NCI-H1417 treated with DMSO at 0.1 percent for 48 hours (cell line): ENCODE measurements around the gene SLC25A21.
A peak's percentile ranks its signal among the peaks of the same experiment; 100 is the strongest.
"Not testable (repeated sequence)": the region's sequence is repeated elsewhere in the genome, so short reads cannot be mapped to it uniquely, and the experiment has no call there.

Source experiments
- DNase-seq: peaks from one replicate; lab custom pipeline; 2025; lab: John Stamatoyannopoulos, UW

Gene SLC25A21

DNA sequence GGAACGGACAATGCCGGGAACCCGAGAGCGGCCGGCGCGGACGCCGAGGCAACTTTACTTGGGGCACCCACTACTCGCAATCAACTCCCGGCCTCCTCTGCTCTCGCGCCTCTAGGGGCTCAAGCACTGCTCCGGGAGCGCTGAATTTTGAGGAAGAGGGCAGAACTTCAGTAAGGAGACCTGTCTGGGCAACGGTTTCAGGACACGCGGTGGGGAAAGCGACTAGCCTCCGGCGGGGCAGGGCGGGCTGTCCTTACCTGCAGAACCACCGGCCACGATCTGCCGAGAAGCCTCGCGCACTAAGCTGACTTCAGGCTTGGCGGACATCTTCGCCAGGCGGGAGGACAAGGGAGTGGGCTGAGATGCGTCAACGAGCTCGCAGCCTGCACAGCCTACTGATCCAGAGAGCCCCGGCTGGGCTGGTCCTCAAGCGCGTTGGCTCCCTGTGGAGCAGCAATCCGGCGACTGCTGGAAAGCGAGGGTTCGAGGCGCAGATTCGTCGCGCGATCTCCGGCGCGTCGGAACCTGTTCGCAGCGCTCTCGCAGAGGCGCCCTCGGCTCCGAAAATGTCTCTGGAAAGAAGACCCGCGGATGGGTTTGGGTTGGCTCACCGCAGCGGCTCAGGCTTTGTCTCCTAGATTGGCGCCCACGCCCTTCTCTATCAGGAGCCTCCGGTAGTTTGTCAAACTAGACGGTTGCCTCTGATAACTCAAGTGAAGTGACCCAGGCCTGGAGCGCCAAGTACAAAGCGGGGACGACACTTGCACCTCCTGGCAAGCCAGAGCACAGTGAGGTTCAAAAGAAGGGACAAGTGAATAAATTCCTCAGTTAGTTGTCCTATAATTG lies at the start of gene SLC25A21:
Gene SLC25A21 (minus strand): TSS at position 583 of the 846 bp plus-strand sequence.
- DNase-seq = peak; percentile 56

DNA sequence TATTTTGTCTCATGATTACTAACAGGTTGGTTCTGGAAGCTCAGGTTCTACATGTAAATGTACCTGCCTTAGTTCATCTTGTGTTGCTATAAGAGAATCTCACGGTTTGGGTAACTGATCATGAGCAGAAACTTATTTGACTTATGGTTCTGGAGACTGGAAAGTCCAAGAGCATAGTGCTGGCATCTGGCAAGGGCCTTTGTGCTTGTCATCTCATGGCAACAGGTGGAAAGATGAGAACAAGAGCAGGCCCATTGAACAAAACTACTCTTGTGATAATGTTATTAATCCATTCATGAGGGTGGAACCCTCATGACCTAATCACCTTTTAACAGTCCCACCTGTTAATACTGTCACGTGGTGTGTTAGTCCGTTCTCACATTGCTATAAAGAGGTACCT lies 48.7 kb upstream of the SLC25A21 start:
- no peak for DNase-seq

DNA sequence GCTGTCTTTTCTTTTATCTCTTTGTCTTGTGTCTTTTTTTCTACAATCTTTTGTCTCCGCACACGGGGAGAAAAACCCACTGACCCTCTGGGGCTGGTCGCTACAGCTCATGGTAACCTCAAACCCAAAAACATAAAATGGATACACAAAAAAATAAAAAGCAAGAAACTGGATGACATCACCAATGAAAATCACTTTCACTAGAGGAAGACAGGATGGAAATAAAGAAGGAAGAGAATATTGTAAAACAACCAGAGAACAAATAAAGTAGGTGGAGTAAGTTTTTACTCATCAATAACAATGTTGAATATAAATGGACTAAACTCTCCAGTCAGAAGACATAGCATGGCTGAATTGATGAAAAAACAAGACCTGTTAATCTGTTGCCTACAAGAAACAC lies 42.9 kb upstream of the SLC25A21 start:
- no peak for DNase-seq

DNA sequence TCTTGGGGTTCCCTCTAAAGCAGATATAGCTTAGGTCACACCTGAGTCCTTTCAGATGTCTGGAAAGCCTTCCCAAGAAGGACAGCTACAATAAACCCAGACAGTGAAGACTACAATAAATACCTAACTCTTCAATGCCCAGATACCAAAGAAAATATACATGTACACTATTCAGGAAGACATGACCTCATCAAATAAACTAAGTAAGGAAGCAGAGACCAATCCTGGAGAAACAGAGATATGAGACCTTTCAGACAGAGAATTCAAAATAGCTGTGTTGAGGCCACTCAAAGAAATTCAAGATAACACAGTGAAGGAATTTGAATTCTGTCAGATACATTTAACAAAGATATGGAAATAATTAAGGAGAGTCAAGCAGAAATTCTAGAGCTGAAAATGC lies 40.6 kb upstream of the SLC25A21 start:
- DNase-seq = no peak

DNA sequence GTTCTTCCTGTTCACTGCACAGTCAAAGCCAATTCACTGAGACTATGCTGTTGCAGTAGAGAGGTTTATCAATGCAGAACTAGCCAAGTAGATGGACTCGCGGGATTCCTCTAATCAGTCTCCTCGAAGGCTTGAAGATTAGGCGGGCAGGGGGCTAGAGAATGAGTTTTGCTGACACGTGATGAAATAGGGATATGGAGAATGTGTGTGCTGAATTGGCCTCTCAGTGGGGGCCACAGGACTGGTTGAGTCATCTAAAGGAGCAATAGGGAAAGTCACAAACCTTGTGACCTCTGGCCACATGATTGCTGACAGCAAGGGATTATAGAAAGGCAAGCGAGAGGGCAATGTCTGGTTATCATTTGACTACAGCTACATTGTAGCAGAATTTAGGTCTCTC lies 38.0 kb upstream of the SLC25A21 start:
- DNase-seq = no peak

DNA sequence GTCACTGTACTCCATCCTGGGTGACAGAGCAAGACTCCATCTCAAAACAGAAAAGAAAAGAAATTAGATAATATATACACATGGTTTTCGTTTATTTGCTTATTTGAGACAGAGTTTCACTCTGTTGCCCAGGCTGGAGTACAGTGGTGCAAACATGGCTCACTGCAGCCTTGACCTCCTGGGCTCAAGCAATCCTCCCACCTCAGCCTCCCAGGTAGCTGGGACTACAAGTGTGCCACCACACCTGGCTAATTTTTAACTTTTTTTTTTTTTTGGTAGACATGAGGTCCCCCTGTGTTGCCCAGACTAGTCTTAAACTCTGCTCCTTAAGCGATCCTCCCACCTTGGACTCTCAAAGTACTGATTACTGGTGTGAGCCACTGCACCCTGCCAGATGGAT lies 37.2 kb upstream of the SLC25A21 start:
- not testable (repeated sequence) for DNase-seq

DNA sequence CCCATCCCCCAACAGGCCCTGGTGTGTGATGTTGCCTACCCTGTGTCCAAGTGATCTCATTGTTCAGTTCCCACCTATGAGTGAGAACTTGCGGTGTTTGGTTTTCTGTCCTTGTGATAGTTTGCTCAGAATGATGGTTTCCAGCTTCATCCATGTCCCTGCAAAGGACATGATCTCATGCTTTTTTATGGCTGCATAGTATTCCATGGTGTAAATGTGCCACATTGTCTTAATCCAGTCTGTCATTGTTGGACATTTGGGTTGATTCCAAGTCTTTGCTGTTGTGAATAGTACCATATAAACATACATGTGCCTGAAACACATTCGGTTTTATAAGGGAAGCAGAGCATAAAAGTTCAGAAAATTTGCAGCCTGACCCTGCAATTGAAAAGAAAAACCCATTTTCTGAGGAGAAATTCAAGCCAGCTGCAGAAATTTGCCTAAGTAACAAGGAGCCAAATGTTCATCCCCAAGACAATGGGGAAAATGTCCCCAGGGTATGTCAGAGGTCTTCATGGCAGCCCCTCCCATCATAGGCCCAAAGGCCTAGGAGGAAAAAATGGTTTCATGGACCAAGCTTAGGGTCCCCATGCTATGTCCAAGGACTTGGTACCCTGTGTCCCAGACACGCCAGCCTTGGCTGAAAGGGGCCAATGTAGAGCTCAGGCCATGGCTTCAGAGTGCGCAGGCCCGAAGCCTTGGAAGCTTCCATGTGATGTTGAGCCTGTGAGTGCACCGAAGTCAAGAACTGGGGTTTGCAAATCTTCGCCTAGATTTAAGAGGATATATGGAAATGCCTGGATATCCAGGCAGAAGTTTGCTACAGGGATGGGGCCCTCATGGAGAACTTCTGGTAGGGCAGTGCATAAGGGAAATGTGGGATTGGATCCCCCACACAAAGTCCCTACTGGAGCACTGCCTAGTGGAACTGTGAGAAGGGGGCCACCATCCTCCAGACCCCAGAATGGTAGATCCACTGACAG lies 33.5 kb upstream of the SLC25A21 start:
- DNase-seq = not testable (repeated sequence)

DNA sequence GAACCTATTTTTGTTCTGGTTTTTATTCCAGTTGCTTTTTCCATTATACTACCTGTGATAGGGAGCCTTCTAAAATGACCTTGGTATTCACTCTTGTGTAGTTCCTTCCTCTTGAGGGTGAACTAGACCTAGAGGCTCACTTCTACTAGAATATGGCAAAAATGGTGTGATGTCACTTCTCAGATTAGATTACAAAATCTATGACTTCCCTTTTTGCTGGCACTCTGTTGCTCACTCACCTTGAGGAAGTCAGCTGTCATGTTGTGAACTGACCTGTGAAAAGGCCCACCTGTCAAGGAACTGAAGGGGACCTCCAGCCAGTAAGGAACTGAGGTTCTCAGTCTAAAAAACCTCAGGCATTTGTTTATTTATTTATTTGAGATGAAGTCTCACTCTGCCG lies 31.0 kb upstream of the SLC25A21 start:
- DNase-seq = no peak

DNA sequence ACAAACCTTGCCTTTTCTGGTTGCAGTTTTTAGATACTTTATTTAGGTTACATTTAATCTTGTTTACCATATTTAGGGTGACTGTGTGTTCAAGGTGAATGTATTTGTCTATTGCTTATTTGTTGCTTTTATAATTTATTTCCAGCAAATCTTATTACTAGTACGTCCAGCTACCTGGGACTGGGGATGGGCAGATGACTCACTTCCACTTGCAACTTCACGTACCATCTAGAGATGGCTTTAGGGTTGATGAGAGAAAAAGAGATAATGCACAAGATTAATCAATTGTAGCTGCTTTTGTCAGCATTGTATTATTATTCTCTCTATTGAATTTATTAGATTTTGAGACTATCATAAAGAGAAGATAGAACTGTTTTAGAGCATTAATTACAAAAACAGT lies 30.4 kb upstream of the SLC25A21 start:
- no peak for DNase-seq

DNA sequence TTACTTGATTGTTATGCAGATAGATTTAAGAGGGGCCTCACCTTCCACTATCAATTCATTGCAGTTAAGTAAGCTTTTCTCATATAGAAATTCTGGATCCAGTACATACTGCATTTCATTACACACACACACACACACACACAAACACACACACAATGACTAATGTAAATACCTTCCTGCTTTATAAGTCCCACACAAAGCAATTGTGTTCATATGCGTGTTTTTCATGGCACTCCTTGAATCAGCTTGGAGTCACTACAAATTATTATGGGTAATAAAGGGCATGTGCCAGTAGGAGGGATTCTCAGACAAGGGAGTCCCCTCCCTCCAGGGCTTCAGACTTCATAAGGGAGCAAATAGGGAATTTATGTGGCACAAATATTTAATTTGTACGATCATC lies 29.9 kb upstream of the SLC25A21 start:
- no peak for DNase-seq

DNA sequence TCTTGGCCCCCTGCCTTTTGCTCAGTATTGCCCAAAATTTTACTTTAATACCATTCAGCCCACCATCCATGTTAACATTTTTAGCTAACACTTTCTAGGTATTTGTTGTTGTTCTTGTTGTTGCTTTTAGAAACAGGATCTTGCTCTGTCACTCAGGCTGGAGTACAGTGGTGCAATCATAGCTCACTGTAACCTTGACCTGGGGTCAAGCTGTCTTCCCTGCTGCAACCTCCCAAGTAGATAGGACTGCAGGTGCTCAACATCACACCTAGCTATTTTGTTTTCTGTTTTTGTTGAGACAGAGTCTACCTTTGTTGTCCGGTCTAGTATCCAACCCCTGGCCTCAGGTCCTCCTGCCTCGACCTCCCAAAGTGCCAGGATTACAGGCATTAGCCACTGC lies 29.3 kb upstream of the SLC25A21 start:
- DNase-seq = no peak

DNA sequence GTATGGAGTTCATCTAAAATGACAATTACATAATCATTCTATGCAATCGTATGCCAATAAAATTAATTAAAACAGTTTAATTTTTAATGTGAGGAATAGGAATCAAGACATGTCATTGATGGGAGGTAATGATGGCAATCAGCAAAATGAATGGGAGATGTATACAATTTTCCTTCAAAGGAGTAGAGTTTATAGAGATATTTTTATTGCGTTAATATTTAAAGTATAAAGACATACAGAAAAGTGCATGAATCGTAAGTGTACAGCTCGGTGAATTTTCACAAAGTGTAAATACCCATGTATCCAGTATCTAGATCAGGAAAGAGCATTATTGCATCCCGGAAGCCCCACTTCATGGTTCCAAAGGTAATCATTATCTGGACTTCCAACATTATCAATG lies 26.5 kb upstream of the SLC25A21 start:
- DNase-seq = no peak

DNA sequence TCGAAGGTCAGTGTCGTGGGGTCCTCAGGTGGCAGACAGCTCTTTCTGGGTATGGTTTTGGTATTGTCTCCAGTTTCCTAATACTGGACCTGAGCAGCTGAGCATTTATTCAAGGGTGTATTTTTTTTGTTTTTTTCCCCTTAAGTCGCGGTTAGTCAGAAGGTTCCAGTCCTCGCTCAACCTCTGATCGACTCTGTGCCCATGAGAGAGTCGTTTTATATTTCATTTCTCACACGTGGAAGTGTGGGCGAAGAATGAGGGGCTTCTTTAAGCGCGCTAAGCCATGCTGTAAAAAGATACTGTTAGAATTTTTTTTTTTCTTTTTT lies 25.8 kb upstream of the SLC25A21 start:
- DNase-seq = no peak

DNA sequence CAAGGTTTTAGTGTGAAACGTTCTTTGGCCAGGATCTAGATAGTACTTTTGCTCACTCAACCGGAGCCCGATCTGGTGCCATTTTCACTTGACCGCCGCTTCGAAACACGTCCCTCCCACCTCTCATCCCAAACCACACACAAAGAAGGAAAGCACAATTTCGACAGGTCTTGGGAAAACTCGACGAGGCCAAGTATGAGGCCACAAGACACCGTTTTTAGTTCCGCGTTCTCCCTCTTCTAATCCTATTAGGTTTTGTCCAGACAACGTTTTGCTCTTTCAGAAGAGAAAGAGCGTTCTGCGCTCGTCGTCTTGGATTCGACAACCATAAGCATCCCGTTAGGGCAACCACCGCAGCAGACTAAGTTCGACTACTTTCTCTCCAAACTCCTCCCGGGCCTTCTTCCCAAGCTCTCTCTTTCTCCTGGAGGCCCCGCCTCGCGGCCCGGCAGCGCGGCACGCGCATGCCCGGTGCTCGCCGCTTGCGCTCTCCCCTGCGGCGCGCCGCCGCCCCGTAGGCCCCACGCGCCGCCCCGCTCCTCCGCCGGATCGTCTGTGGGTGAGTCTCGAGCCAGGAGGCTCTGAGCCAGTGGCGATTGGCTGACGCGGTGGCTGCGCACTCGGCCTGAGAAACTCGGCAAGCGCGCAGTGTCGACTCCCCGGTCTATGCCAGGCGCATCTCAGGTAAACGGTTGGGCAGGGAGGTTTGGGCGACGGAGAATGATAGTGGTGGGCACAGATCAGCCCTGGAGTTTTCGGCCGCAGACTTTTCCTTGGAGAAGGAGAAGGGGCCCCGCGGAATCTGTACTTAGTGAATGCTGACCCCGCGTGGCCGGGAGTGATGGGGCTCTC lies 25.2 kb upstream of the SLC25A21 start, which contains the start of gene MIPOL1:
Gene MIPOL1 (plus strand): TSS at position 517 of the 852 bp plus-strand sequence. CDS start 49,952 bp downstream, outside the sequence.
- DNase-seq = peak; percentile 82

DNA sequence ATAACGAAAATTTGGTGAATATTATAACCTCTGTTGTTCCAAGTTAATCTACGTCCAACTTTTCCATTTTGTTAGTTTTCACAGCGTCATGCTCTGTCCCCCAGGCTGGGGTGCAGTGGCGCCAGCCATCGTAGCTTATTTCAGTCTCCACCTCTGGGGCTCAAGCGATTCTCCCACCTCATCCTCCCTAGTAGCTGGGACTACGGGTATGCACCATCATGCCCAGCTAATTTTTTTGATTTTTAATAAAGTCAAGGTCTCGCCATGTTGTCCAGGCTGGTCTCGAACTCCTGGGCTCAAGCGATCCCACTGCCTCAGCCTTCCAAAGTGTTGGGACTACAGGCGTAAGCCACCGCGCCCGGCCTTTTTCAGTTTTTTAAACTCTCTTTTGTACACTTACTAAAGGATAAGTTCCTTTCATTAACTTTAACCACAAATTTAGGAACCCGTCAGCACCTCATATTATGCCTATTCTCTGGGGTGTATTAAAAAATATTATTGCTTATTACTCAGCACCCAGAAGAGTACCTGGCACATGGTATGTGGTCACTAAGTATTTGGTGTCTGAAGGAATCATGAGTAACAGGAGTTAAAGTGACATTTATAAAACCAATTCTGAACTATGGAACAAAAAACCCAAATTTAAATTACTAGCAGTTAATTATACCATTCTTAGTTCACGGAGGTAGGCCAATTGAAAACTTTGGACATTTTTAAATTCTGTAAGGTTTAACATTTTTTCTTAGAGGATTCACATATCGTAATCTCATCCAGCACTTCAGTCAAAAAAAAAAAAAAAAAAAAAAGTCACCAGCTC lies 24.4 kb upstream of the SLC25A21 start:
- DNase-seq = no peak

DNA sequence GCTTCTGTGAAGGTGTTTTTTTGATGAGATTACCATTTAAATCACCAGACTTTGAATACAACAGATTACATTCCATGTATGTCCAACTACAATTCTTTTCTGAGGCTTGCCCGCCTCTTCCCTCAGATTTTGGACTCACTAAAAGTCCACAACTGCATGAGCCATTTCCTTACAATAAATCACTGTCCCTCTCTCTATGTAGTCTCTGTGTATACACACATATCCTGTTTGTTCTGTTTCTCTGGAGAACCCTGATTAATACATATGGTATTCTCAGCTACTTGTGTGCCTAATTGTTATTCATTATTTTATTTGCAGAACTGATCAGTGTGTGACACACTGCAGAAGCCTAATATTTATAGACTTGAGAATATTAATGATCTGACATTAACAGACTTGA lies 22.9 kb upstream of the SLC25A21 start:
- peak; percentile 51 for DNase-seq

DNA sequence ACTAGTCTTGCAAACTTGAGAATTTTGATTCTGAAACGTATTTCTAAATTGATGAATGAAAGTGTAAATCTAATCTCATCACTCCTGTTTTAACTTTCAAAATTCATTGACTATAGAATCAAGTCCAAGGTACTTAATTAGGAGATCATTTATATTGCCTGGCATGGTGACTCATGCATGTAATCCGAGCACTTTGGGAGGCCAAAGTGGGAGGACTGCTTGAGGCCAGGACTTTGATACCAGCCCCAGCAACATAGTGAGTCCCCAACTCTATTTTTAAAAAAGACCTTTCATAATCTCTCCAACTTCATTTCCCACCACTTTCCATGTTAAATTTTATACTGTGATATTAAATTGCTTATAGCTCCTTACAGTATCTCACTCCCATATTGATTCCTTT lies 22.3 kb upstream of the SLC25A21 start:
- no peak for DNase-seq

DNA sequence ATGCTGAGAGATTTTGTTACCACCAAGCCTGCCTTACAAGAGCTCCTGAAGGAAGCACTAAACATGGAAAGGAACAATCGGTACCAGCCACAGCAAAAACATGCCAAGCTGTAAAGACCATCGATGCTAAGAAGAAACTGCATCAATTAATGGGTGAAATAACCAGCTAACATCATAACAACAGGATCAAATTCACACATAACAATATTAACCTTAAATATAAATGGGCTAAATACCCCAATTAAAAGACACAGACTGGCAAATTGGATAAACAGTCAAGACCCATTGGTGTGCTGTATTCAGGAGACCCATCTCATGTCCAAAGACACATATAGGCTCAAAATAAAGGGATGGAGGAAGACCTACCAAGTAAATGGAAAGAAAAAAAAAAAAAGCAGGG lies 17.3 kb upstream of the SLC25A21 start:
- DNase-seq = not testable (repeated sequence)

DNA sequence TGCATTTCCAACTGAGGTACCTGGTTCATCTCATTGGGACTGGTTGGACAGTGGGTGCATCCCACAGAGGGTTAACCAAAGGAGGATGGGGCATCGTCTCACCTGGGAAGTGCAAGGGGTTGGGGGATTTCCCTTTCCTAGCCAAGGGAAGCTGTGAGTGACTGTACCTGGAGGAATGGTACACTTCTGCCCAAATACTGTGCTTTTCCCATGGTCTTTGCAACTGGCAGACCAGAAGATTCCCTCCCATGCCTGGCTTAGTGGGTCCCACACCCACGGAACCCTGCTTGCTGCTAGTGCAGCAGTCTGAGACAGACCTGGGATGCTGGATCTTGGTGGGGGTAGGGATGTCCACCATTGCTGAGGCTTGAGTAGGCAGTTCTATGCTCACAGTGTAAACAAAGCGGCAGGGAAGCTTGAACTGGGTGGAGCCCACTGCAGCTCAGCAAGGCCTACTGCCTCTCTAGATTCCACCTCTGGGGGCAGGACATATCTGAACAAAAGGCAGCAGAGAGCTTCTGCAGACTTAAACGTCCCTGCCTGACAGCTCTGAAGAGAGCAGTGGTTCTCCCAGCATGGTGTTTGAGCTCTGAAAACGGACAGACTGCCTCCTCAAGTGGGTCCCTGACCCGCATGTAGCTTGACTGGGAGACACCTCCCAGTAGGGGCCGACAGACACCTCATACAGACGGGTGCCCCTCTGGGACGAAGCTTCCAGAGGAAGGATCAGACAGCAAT lies 15.6 kb upstream of the SLC25A21 start:
- DNase-seq = not testable (repeated sequence)

DNA sequence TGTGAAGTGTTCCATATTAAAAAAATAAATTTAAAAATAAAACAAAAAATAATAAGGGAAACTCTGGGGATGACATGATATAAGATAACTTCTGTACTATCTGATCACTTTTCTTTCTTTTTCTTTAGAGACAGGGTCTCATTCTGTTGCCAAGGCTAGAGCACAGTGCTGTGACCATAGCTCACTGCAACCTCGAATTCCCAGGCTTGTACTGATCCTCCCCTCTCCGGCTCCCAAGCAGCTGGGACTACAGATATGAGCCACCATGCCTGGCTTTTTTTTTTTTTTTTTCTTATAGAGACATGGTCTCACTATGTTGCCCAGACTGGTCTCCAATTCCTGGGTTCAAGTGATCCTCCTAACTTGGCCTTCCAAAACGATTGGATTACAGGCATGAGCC lies 14.9 kb upstream of the SLC25A21 start:
- no peak for DNase-seq
